Thyroid gland (tissue), 4 donors: Measurements from ENCODE around the gene CIAPIN1. TPM values are rescaled to one million over a fixed set of nuclear protein-coding genes. Genes with fewer than 3 reads are reported as not detected.

Experiments
- DNase-seq, 2 donors: peaks; one replicate each; pipeline ENCODE4 v3.0.0-alpha.2; 2019
- H3K27ac ChIP-seq, 3 donors: fragments of 200-600 bp; sonication (generic); 1 replicate in 2 of 3; 2 replicates in 1 of 3; pipeline ENCODE4 v1.5.1; 2016 to 2019; ENCODE audit warnings: mild to moderate bottlenecking in 1 of 3, moderate library complexity in 1 of 3
- H3K27me3 ChIP-seq: fragments of 200-600 bp; sonication (generic); one replicate; pipeline ENCODE4 v1.5.1; 2019
- H3K36me3 ChIP-seq, 2 donors: fragments of 200-600 bp; sonication (generic); one replicate each; pipeline ENCODE4 v1.5.1; 2016 to 2019
- H3K4me1 ChIP-seq, 2 donors: fragments of 200-600 bp; sonication (generic); one replicate each; pipeline ENCODE4 v1.5.1; 2017 to 2019
- H3K4me3 ChIP-seq, 3 donors: fragments of 200-600 bp; sonication (generic); replicated peaks in 1 of 3; 1 replicate in 2 of 3; 2 replicates in 1 of 3; pipeline ENCODE4 v1.5.1; 2016; ENCODE audit warnings: mild to moderate bottlenecking in 1 of 3
- H3K9me3 ChIP-seq: fragments of 200-600 bp; sonication (generic); one replicate; pipeline ENCODE4 v1.5.1; 2017
- CTCF ChIP-seq, 6 experiments: fragments of 200-600 bp in 3 of 6; fragments of 450-650 bp in 3 of 6; sonication (generic) in 3 of 6; IDR thresholded peaks; one replicate each; pipeline ENCODE4 v1.5.1; 2016 to 2019; ENCODE audit warnings: antibody characterized with exemption in 6 of 6, mild to moderate bottlenecking in 2 of 6, inconsistent platforms in 1 of 6, moderate library complexity in 1 of 6
- POLR2A ChIP-seq, 2 donors: fragments of 450-650 bp; IDR thresholded peaks; one replicate each; pipeline ENCODE4 v1.6.1; 2017; ENCODE audit warnings: antibody characterized with exemption in 2 of 2, mild to moderate bottlenecking in 2 of 2, moderate library complexity in 1 of 2
- WGBS, 2 donors: methylation state at CpG; one replicate each; pipeline ENCODE4 v1.1.5; 2017; 5-methylcytosine and 5-hydroxymethylcytosine counted together
- intact Hi-C: fragments of 100-400 bp; cut with DNase I; formaldehyde crosslinking; loops from one replicate; pipeline ENCODE4 v1.15.1; 2023
- total RNA-seq, 4 donors: library from RNA; depleted of rRNA; stranded (reverse); fragments of >200 nt; gene quantifications; one replicate each; pipeline ENCODE4 v1.2.3, GENCODE V29; 2016

The CIAPIN1 gene
- total RNA-seq, 4 donors from 2014 or later, result 29.2 to 41.2 (median 35.5) TPM

GRCh38 chr16:57435838-57436237 is 11.3 kb downstream of the CIAPIN1 start:
- Histone ChIP-seq H3K27me3 (no peaks in the 10 kb centered on the region), H3K9me3 (no peaks in the 10 kb centered on the region), H3K36me3 (peaks cover 46 to 60% of the 10 kb centered on the region in 2 donors), H3K27ac (no peak overlapping the region), H3K4me1 (no peaks in the 10 kb centered on the region), H3K4me3 (no peak overlapping the region)
- 85 to 88% methylated on average over 1 of the region's 1 CpG for WGBS, 2 donors
- intact Hi-C loops, result no loop called here
- TF ChIP-seq POLR2A (IDR thresholded peaks at IDR 0.05), result no peak
- TF ChIP-seq CTCF (IDR thresholded peaks at IDR 0.05), result no peak
- no peak for DNase-seq

- H3K27me3 ChIP-seq, result no peaks in the 10 kb centered on the region
- H3K4me3 ChIP-seq, result no peak overlapping the region
- no peak overlapping the region for H3K27ac ChIP-seq
- no peaks in the 10 kb centered on the region for H3K9me3 ChIP-seq
- DNase-seq, result no peak
- H3K4me1 ChIP-seq, result no peaks in the 10 kb centered on the region
- intact Hi-C loops, result no loop called here
- 90 to 91% methylated on average over 2 of the region's 2 CpGs for WGBS, 2 donors
- TF ChIP-seq CTCF (IDR thresholded peaks at IDR 0.05), result no peak
- peaks cover 53 to 74% of the 10 kb centered on the region in 2 donors for H3K36me3 ChIP-seq
Observed at GRCh38 chr16:57434003-57434402, 13.2 kb downstream of the CIAPIN1 start.

GRCh38 chr16:57432989-57433388 is 14.2 kb downstream of the CIAPIN1 start:
- WGBS, 2 donors, result 83 to 87% methylated on average over 3 of the region's 3 CpGs
- peaks cover 53 to 84% of the 10 kb centered on the region in 2 donors for H3K36me3 ChIP-seq

GRCh38 chr16:57432505-57432904 is 14.7 kb downstream of the CIAPIN1 start:
- no peak overlapping the region for H3K27ac ChIP-seq
- no peak overlapping the region for H3K4me3 ChIP-seq
- H3K36me3 ChIP-seq, result peaks cover 53 to 86% of the 10 kb centered on the region in 2 donors
- 89 to 94% methylated on average over 2 of the region's 2 CpGs for WGBS, 2 donors
- H3K9me3 ChIP-seq, result no peaks in the 10 kb centered on the region
- intact Hi-C loops, result no loop called here
- no peak for DNase-seq
- no peaks in the 10 kb centered on the region for H3K4me1 ChIP-seq
- no peaks in the 10 kb centered on the region for H3K27me3 ChIP-seq
- TF ChIP-seq CTCF (IDR thresholded peaks at IDR 0.05), result no peak
- TF ChIP-seq POLR2A (IDR thresholded peaks at IDR 0.05), result no peak

More at GRCh38 chr16:57432989-57433388, 14.2 kb downstream of the CIAPIN1 start:
- Histone ChIP-seq H3K27me3 (no peaks in the 10 kb centered on the region), H3K4me1 (no peaks in the 10 kb centered on the region), H3K9me3 (no peaks in the 10 kb centered on the region), H3K4me3 (no peak overlapping the region), H3K27ac (no peak overlapping the region)
- no peak for DNase-seq
- intact Hi-C loops, result no loop called here
- no peak for TF ChIP-seq CTCF (IDR thresholded peaks at IDR 0.05)
- no peak for TF ChIP-seq POLR2A (IDR thresholded peaks at IDR 0.05)

- no peak for DNase-seq
- 89 to 90% methylated on average over 5 of the region's 5 CpGs for WGBS, 2 donors
- Histone ChIP-seq H3K9me3 (no peaks in the 10 kb centered on the region), H3K27me3 (no peaks in the 10 kb centered on the region), H3K4me3 (no peak overlapping the region), H3K27ac (no peak overlapping the region), H3K4me1 (no peaks in the 10 kb centered on the region), H3K36me3 (peaks cover 53 to 82% of the 10 kb centered on the region in 2 donors)
- TF ChIP-seq CTCF (IDR thresholded peaks at IDR 0.05), result no peak
- TF ChIP-seq POLR2A (IDR thresholded peaks at IDR 0.05), result no peak
- intact Hi-C loops, result no loop called here
Observed at GRCh38 chr16:57430955-57431354, 16.2 kb downstream of the CIAPIN1 start.
